Measurements from ENCODE around the gene S100A14.

- no peak for TF ChIP-seq CTCF (IDR thresholded peaks at IDR 0.05)
- TF ChIP-seq POLR2A (IDR thresholded peaks at IDR 0.05): no peak
Observed at GRCh38 chr1:153624965-153625611, 9.0 kb upstream of the S100A14 start.

Measured in prostate gland (tissue), 2 donors.